Neural cell (in vitro differentiated cells): Measurements from ENCODE around the gene PDLIM5. TPM values are rescaled to one million over a fixed set of nuclear protein-coding genes. Genes with fewer than 3 reads are reported as not detected.

ENCODE experiments used
- H2AFZ ChIP-seq: fragments of 200-600, 300-800 bp; sonication (generic), shearing (Covaris generic); 2 replicates; pipeline ENCODE4 v1.6.0; 2014; ENCODE audit warnings: low read depth, mild to moderate bottlenecking, antibody characterized with exemption, low read length, moderate library complexity
- H3F3A ChIP-seq: fragments of 200-600 bp; shearing (Covaris generic); 2 replicates; pipeline ENCODE4 v1.6.1; 2016; ENCODE audit warnings: mild to moderate bottlenecking, moderate library complexity, mixed read lengths, antibody characterized with exemption, low read length; ENCODE audit not compliant: insufficient read depth, poor library complexity, severe bottlenecking
- H3K27ac ChIP-seq: fragments of 200-600, 300-800 bp; sonication (generic), shearing (Covaris generic); 2 replicates; pipeline ENCODE4 v1.5.1; 2014; ENCODE audit warnings: mild to moderate bottlenecking, low read length, moderate library complexity
- H3K27me3 ChIP-seq: fragments of 300-800, 200-600 bp; sonication (generic), shearing (Covaris generic); 2 replicates; pipeline ENCODE4 v1.6.0; 2014; ENCODE audit warnings: mild to moderate bottlenecking, low read depth, low read length, moderate library complexity; ENCODE audit not compliant: insufficient read depth
- H3K36me3 ChIP-seq: fragments of 300-800, 200-600 bp; sonication (generic), shearing (Covaris generic); 2 replicates; pipeline ENCODE4 v1.5.1; 2014; ENCODE audit warnings: mild to moderate bottlenecking, antibody characterized with exemption, low read length, moderate library complexity; ENCODE audit not compliant: insufficient read depth
- H3K4me2 ChIP-seq: fragments of 300-800, 200-600 bp; sonication (generic), shearing (Covaris generic); 2 replicates; pipeline ENCODE4 v1.6.0; 2014; ENCODE audit warnings: mild to moderate bottlenecking, low read length
- H3K4me3 ChIP-seq: fragments of 300-800, 200-600 bp; sonication (generic), shearing (Covaris generic); 2 replicates; pipeline ENCODE4 v1.5.1; 2014; ENCODE audit warnings: mild to moderate bottlenecking, low read length, moderate library complexity
- H3K79me2 ChIP-seq: fragments of 200-600 bp; shearing (Covaris generic); replicated peaks from 2 replicates; pipeline ENCODE4 v1.6.0; 2014; ENCODE audit warnings: mild to moderate bottlenecking, low read length, moderate library complexity; ENCODE audit not compliant: insufficient read depth
- H3K9ac ChIP-seq: fragments of 300-800, 200-600 bp; sonication (generic), shearing (Covaris generic); 2 replicates; pipeline ENCODE4 v1.6.1; 2016; ENCODE audit warnings: mild to moderate bottlenecking, low read length, mixed read lengths
- H3K9me2 ChIP-seq: fragments of 200-600 bp; shearing (Covaris generic); 2 replicates; pipeline ENCODE4 v1.6.1; 2016; ENCODE audit warnings: mild to moderate bottlenecking, low read length, mixed read lengths; ENCODE audit not compliant: insufficient read depth
- H3K9me3 ChIP-seq: fragments of 200-600, 300-800 bp; sonication (generic), shearing (Covaris generic); 2 replicates; pipeline ENCODE4 v1.6.1; 2016; ENCODE audit warnings: mild to moderate bottlenecking, mixed run types, low read length, moderate library complexity, mixed read lengths
- H4K20me1 ChIP-seq: fragments of 200-600 bp; shearing (Covaris generic); 2 replicates; pipeline ENCODE4 v1.6.1; 2016; ENCODE audit warnings: mild to moderate bottlenecking, mixed run types; ENCODE audit not compliant: insufficient read depth
- CTCF ChIP-seq: fragments of 450-650 bp; IDR thresholded peaks from 2 replicates; pipeline ENCODE4 v1.5.1; 2014; ENCODE audit warnings: antibody characterized with exemption, mild to moderate bottlenecking, moderate library complexity; ENCODE audit not compliant: poor library complexity, severe bottlenecking
- EP300 ChIP-seq: fragments of 450-650 bp; conservative IDR thresholded peaks from 2 replicates; pipeline ENCODE4 v1.6.1; 2014; ENCODE audit warnings: antibody characterized with exemption, mild to moderate bottlenecking, moderate library complexity; ENCODE audit not compliant: poor library complexity, severe bottlenecking
- EZH2 ChIP-seq: fragments of 200-600, 300-800 bp; shearing (Covaris generic), sonication (generic); IDR thresholded peaks from 2 replicates; pipeline ENCODE4 v1.6.1; 2014; ENCODE audit warnings: antibody characterized with exemption, low read length, borderline replicate concordance, mild to moderate bottlenecking; ENCODE audit not compliant: insufficient read depth, poor library complexity, severe bottlenecking
- MXI1 ChIP-seq: fragments of 450-650 bp; conservative IDR thresholded peaks from 2 replicates; pipeline ENCODE4 v1.6.1; 2014; ENCODE audit warnings: antibody characterized with exemption, mild to moderate bottlenecking; ENCODE audit not compliant: poor library complexity, severe bottlenecking
- POLR2AphosphoS5 ChIP-seq: IDR thresholded peaks from 2 replicates; pipeline ENCODE4 v1.6.1; 2012
- RAD21 ChIP-seq: fragments of 450-650 bp; conservative IDR thresholded peaks from 2 replicates; pipeline ENCODE4 v1.6.1; 2014; ENCODE audit warnings: antibody characterized with exemption, mild to moderate bottlenecking, moderate library complexity
- REST ChIP-seq: IDR thresholded peaks from 2 replicates; pipeline ENCODE4 v1.6.1; 2012; ENCODE audit warnings: borderline replicate concordance
- SMC3 ChIP-seq: fragments of 450-650 bp; conservative IDR thresholded peaks from 2 replicates; pipeline ENCODE4 v1.6.1; 2014; ENCODE audit warnings: antibody characterized with exemption, mild to moderate bottlenecking, moderate library complexity; ENCODE audit not compliant: poor library complexity
- TAF1 ChIP-seq: IDR thresholded peaks from 2 replicates; pipeline ENCODE4 v1.6.1; 2012; ENCODE audit warnings: low read depth
- polyA plus RNA-seq: library from polyadenylated mRNA; depleted of rRNA; stranded (reverse); fragments of >200 nt; gene quantifications from 2 replicates; pipeline ENCODE4 v1.2.3, GENCODE V29; 2014

Gene PDLIM5
- polyA plus RNA-seq, 1 donor from 2014 or later, result 1.6 TPM

- no peaks in the 10 kb centered on the region for H3K27me3 ChIP-seq
- H3K79me2 ChIP-seq, result no peaks in the 10 kb centered on the region
- H3K36me3 ChIP-seq, result no peaks in the 10 kb centered on the region
Measured at GRCh38 chr4:94686086-94686485, 234.3 kb downstream of the PDLIM5 start.

GRCh38 chr4:94689155-94689860 lies 237.6 kb downstream of the PDLIM5 start:
- H3K27ac ChIP-seq, result no peak overlapping the region
- no peaks in the 10 kb centered on the region for H3K79me2 ChIP-seq
- H3K36me3 ChIP-seq, result no peaks in the 10 kb centered on the region
- no peaks in the 10 kb centered on the region for H3F3A ChIP-seq
- no peak overlapping the region for H3K9ac ChIP-seq
- no peaks in the 10 kb centered on the region for H3K9me3 ChIP-seq
- H3K27me3 ChIP-seq, result no peaks in the 10 kb centered on the region
- H2AFZ ChIP-seq, result no peak overlapping the region
- TF ChIP-seq MXI1 (no peak), SMC3 (no peak)
- no peak overlapping the region for H3K4me3 ChIP-seq
- H3K4me2 ChIP-seq, result no peak overlapping the region
- H3K9me2 ChIP-seq, result no peaks in the 10 kb centered on the region
- H4K20me1 ChIP-seq, result no peaks in the 10 kb centered on the region

More at GRCh38 chr4:94686086-94686485, 234.3 kb downstream of the PDLIM5 start:
- Histone ChIP-seq H3K27ac (no peak overlapping the region), H3K4me2 (no peak overlapping the region), H4K20me1 (no peaks in the 10 kb centered on the region), H3K9ac (no peak overlapping the region), H3K9me2 (no peaks in the 10 kb centered on the region), H2AFZ (no peak overlapping the region), H3K4me3 (no peak overlapping the region), H3F3A (no peaks in the 10 kb centered on the region), H3K9me3 (no peaks in the 10 kb centered on the region)
- TF ChIP-seq EZH2 (no peak), RAD21 (no peak)

GRCh38 chr4:94690851-94691254 lies 239.1 kb downstream of the PDLIM5 start:
- Histone ChIP-seq H2AFZ (no peak overlapping the region), H3K4me3 (no peak overlapping the region), H3K4me2 (no peak overlapping the region), H3K36me3 (no peaks in the 10 kb centered on the region), H3F3A (no peaks in the 10 kb centered on the region), H3K9me2 (no peaks in the 10 kb centered on the region), H3K9ac (no peak overlapping the region), H3K27me3 (no peaks in the 10 kb centered on the region), H4K20me1 (no peaks in the 10 kb centered on the region), H3K79me2 (no peaks in the 10 kb centered on the region), H3K27ac (no peak overlapping the region), H3K9me3 (no peaks in the 10 kb centered on the region)
- TF ChIP-seq MXI1 (no peak), TAF1 (no peak), SMC3 (no peak), POLR2AphosphoS5 (no peak), REST (no peak), RAD21 (no peak), CTCF (no peak), EP300 (no peak), EZH2 (no peak)
